ENCODE results near the gene KHDRBS1.
"Not testable (repeated sequence)": the region's sequence is repeated elsewhere in the genome, so short reads cannot be mapped to it uniquely, and the experiment has no call there.

Gene KHDRBS1

GRCh38 chr1:32066489-32066873 is 52.8 kb downstream of the KHDRBS1 start:
- DNase-seq, result peak; percentile 9

DNA sequence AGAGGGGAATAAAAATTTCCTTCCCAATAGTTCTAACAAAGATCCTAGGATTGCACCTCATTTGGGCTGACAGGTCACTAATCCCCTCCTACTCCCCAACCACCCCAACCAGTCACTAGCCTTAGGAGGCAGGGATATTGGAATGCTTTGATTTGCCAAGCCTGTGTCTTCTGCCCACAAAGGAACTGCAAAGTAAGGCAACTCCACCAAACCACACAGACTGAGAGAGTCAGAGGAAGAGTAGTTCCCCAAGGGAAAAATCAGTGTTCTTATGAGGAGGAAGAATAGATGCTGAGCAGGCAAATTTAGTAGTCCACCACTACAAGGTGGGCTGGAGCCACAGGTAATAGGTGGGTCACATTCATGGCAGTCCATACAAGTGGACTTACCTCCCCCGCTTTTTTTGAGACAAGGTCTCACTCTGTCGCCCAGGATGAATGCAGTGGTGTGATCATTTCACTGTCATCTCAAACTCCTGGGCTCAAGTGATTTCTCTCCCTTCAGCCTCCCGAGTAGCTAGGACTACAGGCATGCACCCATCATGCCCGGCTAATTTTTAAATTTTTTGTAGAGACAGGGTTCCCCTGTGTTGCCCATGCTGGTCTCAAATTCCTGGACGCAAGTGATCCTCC is 55.4 kb downstream of the KHDRBS1 start:
- no peak for DNase-seq

- no peak for DNase-seq
Measured at GRCh38 chr1:32071758-32072621, 58.3 kb downstream of the KHDRBS1 start.

DNA sequence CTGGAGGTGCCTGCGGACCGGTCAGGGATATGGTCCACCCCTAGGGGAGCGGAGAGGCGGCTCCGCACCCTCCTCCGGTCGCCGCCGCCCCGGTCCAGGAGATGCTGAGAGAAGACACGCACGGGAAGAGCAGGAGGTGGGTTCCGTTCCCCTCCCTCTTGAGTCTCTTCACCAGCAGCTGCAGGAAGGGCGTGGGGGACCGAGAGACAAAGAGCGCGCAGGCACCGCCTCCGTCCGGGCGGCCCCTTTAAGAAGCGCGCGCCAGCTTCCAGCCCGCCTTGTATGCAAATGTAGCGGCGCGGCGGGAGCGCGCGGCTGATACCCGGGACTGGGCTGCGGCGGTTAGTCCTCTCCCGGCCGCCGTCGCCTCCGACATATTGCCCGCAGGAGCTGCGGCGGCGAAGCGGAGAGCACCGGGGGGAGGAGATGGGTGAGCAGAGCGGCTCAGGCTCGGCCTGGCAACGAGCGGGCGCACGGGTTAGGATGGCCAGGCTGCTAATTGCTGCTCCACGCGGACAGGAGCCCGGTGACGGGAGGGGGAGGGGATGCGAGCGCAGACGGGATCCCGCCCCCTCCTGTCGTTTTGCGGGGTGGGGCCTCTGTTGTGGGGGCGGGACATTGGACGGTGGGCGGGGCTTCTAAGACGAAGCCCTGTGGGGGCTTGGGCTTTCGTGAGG is 59.1 kb downstream of the KHDRBS1 start, which contains the start of gene TMEM39B:
TSS of gene TMEM39B (plus strand) at position 318 of the 677 bp plus-strand sequence. CDS start at position 427, 109 bp downstream.
- DNase-seq, result peak; percentile 98

- peak; percentile 87 for DNase-seq
Measured at GRCh38 chr1:32073299-32074229, 59.9 kb downstream of the KHDRBS1 start.

DNA sequence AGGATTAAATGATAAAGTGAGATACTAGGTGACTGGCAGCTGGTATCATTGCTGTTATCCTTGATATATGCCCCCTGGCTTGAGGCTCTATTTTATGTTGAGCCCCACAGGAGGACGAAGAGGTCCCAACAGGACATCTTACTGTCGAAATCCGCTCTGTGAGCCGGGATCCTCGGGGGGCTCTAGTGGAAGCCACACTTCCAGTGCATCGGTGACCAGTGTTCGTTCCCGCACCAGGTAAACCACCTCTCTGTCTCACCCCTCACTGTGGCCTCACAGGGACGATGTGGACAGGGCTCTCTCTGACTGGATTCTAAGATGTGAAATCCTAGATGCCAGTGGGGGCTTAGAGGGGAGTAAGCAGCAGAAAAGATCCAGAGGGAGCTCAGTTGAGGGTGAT is 61.2 kb downstream of the KHDRBS1 start:
- DNase-seq, result no peak

DNA sequence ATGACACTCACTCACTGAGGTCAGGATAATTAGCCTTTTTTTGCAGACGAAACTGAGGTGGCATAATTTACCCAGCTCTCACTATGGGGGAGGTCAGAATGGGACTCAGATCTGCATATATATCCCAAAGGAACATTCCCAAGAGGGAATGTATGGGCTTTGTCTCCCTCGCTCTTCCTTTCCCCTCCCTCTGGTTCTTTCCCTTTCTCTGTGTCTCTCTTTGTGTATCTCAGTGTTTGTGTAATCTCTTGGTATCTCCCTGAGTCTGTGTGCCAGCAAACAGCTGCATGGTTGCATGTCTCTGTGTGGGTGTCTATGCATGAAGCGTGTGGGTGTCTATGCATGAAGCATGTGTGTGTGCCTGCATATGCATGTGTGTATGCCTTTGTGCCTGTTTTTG is 63.8 kb downstream of the KHDRBS1 start:
- no peak for DNase-seq

DNA sequence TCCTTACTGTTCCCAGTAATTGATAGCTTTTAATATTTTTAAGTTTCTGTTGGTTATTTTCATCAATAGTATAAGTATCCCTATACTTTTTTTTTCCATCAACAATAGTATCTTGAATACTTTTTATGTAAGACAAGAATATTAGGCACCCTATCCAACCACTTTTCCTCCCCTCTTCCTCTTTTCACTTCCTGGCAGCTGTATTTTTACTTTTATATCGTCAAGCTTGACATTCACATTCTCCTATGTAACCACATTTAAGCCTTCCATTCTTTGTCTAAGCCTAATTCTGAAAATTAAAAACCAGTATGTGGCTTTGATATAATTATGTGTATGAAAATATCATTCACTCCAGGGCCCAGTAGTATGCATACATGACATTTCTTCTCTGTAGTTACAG is 68.4 kb downstream of the KHDRBS1 start:
- no peak for DNase-seq

DNA sequence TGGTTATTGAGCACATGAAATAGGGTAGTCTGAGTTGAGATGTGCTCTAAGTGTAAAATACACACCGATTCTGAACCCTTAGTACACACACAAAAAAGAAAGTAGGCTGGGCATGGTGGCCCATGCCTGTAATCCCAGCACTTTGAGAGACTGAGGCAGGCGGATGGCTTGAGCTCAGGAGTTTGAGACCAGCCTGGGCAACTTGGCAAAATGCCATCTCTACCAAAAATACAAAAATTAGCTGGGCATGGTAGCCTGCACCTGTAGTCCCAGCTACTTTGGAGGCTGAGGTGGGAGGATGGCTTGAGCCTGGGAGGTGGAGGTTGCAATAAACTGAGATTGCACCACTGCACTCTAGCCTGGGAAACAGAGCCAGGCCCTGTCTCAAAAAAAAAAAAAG is 72.7 kb downstream of the KHDRBS1 start:
- not testable (repeated sequence) for DNase-seq

DNA sequence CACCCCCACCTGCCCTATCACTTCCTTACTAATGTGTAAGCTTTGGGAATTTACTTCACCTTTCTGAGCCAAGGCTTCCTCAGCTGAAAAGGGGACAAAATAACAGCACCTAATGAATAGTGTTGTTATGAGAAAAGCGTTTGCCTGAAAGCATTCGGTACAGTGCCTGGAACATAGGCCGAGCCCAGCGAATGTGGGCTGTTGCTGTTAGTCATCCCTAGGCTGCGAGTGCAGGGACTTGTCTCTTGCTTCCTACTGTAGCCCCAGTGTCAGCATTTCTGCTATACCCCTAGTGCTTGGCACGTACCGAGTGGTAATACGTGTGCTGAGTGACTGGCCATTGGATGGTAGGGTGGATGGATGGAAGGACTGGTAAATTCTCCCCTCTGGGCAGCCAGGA is 77.5 kb downstream of the KHDRBS1 start:
- DNase-seq, result no peak

- no peak for DNase-seq
Measured at GRCh38 chr1:32091591-32091990, 77.9 kb downstream of the KHDRBS1 start.

All from SHP77 treated with DMSO at 0.1 percent for 48 hours (cell line).